ENCODE measurements around the gene MAP6D1. TPM values are rescaled to one million over a fixed set of nuclear protein-coding genes. Genes with fewer than 3 reads are reported as not detected.

MAP6D1 gene
- total and polyA plus RNA-seq, 2 of the 4 experiments (the other 2 are of a cell fraction): 2.7 to 5.2 TPM

GRCh38 chr3:183871541-183871940 is 46.2 kb upstream of the MAP6D1 start:
- H2BK120ac ChIP-seq (ENCODE audit: low read depth, low read length): no peak overlapping the region
- WGBS, 2 experiments (ENCODE audit: extremely low coverage in 2 of 2, insufficient read length in 1 of 2): no CpG with 5 or more reads among the region's 2 CpGs
- intact Hi-C loops (cut with micrococcal nuclease): no loop called here
- H2BK15ac ChIP-seq (ENCODE audit: low read depth, low read length): no peak overlapping the region
- H3K4me1 ChIP-seq (ENCODE audit: control insufficient read depth, insufficient read depth, low read length): no peaks in the 10 kb centered on the region
- H4K8ac ChIP-seq (ENCODE audit: low read depth in 2 of 2, low read length in 2 of 2): no peak overlapping the region
- DNase-seq (no peak), ATAC-seq (ENCODE audit: low read depth) (no peak)
- H3K4ac ChIP-seq (ENCODE audit: low read depth, low read length): no peak overlapping the region
- peaks cover 52% of the 10 kb centered on the region for H4K20me1 ChIP-seq (ENCODE audit: insufficient read depth, low read length)
- no TSS peak for BruUV-seq (replicated peaks)
- H2BK5ac ChIP-seq (ENCODE audit: low read depth, low read length, poor library complexity, severe bottlenecking): no peak overlapping the region
- no peak overlapping the region for H3K56ac ChIP-seq (ENCODE audit: extremely low read depth, insufficient read depth, low read length)
- CTCF ChIA-PET: interaction anchor here (0.6 kb wide), 1 partner anchor 235 kb away, joined by 4 read pairs; no protein-coding TSS in a partner anchor
- H3K4me3 ChIP-seq (ENCODE audit: insufficient read depth, low read depth, low read length): no peak overlapping the region
- in situ Hi-C loops (cut with MboI; ENCODE audit: low sequenced_read_pairs): no loop called here
- H4K91ac ChIP-seq (ENCODE audit: insufficient read depth, low read depth, low read length): no peak overlapping the region
- POLR2A ChIA-PET (ENCODE audit: unreplicated experiment): no interaction called here
- no peak overlapping the region for H4K5ac ChIP-seq (ENCODE audit: low read depth, low read length)
- H3K9me3 ChIP-seq (ENCODE audit: control insufficient read depth, insufficient read depth, low read length): no peaks in the 10 kb centered on the region
- H3K18ac ChIP-seq (ENCODE audit: low read depth, low read length): no peak overlapping the region
- H3K14ac ChIP-seq (replicated peaks; ENCODE audit: low read depth, low read length): no peak overlapping the region
- no peaks in the 10 kb centered on the region for H3K27me3 ChIP-seq (ENCODE audit: control insufficient read depth, insufficient read depth, low read length)
- H2BK20ac ChIP-seq (ENCODE audit: low read depth, low read length): no peak overlapping the region
- H3K9me1 ChIP-seq (ENCODE audit: insufficient read depth, low read length): peaks cover 7% of the 10 kb centered on the region
- peaks cover 35 to 67% of the 10 kb centered on the region in 2 experiments for H3K79me1 ChIP-seq (ENCODE audit: low read depth in 1 of 2, low read length in 2 of 2)
- TF ChIP-seq CHD1 (IDR thresholded peaks at IDR 0.05; ENCODE audit: low read depth, low read length) (no peak), RAD21 (IDR thresholded peaks at IDR 0.05; ENCODE audit: low read length) (no peak), RFX5 (IDR thresholded peaks at IDR 0.05; ENCODE audit: low read depth, low read length) (no peak), NFE2L2 (IDR thresholded peaks at IDR 0.05; ENCODE audit: low read depth, low read length) (no peak), SMC3 (IDR thresholded peaks at IDR 0.05; ENCODE audit: low read depth, low read length) (no peak)
- TF ChIP-seq, protein P1, sequence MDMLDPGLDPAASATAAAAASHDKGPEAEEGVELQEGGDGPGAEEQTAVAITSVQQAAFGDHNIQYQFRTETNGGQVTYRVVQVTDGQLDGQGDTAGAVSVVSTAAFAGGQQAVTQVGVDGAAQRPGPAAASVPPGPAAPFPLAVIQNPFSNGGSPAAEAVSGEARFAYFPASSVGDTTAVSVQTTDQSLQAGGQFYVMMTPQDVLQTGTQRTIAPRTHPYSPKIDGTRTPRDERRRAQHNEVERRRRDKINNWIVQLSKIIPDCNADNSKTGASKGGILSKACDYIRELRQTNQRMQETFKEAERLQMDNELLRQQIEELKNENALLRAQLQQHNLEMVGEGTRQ (IDR thresholded peaks at IDR 0.05; ENCODE audit: low read depth, low read length): no peak
- no peak overlapping the region for H2AK5ac ChIP-seq (ENCODE audit: low read depth, low read length)
- H2AFZ ChIP-seq (replicated peaks; ENCODE audit: low read length, poor library complexity): no peak overlapping the region
- H3K9ac ChIP-seq (ENCODE audit: low read depth, low read length): no peak overlapping the region
- no peak overlapping the region for H3K27ac ChIP-seq (ENCODE audit: insufficient read depth, low read length)
- dilution Hi-C loops (cut with HindIII; ENCODE audit: low sequenced_read_pairs, unreplicated experiment): no loop called here
- H3K36me3 ChIP-seq (ENCODE audit: control insufficient read depth, insufficient read depth, low read length): peaks cover 7% of the 10 kb centered on the region
- no peak overlapping the region for H2AK9ac ChIP-seq (replicated peaks; ENCODE audit: low read depth, low read length, poor library complexity)
- no peak overlapping the region for H3K4me2 ChIP-seq (ENCODE audit: low read depth, low read length)
- H3K23ac ChIP-seq (ENCODE audit: low read depth, low read length): no peak overlapping the region

Measured in IMR-90 (cell line).